GM20431 (cell line): ENCODE results near the gene PPFIA3.

Source experiments
- in situ Hi-C: fragments of 300-500 bp; cut with MseI, MboI; formaldehyde crosslinking; loops from one replicate; pipeline ENCODE4 v1.15.0; 2020; ENCODE audit warnings: low sequenced_read_pairs; ENCODE audit not compliant: unreplicated experiment

Gene PPFIA3

DNA sequence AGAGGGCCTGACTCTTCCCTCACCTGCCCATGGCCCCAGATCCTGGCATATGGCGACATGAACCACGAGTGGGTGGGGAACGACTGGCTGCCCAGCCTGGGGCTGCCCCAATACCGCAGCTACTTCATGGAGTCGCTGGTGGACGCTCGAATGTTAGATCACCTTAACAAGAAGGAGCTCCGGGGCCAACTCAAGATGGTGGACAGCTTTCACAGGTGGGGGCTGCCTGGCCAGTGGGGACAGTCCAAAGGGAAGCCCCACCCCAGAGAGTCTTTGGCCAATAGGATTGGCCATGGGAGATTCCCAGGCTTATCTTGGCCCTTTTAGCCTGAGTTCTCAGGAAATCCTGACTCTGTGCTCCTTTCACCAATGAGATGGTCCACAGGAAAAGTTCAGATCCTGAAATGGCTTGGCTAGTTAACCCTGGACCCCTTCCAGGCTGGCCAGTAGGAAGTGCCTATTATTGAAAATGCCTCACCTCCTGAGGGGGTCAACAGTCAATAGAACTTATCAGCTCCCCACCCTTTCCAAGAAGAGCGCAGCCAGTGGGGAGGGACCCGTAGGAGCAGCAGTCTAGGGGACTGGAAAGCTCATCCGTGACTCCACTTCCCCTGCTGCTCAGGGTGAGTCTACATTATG is 28.8 kb downstream of the PPFIA3 start:
- in situ Hi-C loops = no loop called here

- in situ Hi-C loops = no loop called here
These were observed 29.7 kb downstream of the PPFIA3 start for GRCh38 chr19:49148784-49149651.

DNA sequence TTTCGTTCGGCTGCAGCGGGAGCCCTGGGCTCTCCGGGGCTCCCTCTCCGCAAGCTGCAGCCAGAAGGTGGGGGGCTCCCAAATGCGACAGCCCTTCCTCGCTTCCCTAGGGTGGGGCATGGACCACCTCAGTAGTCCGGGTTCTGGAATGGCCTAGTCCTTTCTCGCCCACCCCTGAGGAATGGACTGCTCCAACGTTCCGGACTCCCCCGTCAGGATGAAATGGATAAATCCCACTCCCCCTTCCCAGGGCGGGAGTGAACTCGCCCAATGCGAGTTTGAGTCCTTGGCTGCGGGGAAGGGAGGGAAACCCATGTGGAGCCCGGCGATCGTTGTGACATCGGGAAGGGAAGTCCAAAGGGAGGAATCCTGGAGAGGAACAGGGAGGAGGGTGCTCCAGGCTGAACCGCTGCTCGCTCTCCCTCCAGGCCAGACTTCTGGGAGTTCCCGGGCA is 30.3 kb downstream of the PPFIA3 start:
- in situ Hi-C loops = no loop called here

GRCh38 chr19:49150106-49150943 is 31.0 kb downstream of the PPFIA3 start:
- in situ Hi-C loops = no loop called here

- in situ Hi-C loops = no loop called here
These were observed 31.6 kb downstream of the PPFIA3 start for GRCh38 chr19:49150944-49151243.

GRCh38 chr19:49151267-49152118 is 32.1 kb downstream of the PPFIA3 start:
- in situ Hi-C loops = no loop called here

DNA sequence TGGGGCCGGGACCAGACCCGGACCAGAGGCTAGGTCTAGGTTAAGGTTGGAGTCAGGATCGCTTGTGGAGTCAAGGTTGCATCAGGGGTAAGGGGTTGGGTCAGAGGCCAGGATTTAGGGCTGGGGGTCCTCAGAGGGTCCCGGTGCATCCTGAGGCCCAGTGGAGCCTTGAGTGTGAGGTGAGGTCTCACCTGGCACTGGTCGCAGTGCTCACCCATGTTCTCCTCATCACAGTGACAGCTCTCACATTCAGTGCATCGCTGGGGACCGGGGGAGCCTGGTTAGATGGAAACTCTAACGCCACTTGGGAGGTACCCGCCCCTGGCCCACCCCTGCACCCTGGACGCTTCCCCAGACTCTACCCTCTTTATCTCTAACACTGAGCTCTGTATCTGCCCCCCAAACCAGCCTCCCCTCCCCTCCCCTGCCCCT is 32.8 kb downstream of the PPFIA3 start:
- in situ Hi-C loops = no loop called here

DNA sequence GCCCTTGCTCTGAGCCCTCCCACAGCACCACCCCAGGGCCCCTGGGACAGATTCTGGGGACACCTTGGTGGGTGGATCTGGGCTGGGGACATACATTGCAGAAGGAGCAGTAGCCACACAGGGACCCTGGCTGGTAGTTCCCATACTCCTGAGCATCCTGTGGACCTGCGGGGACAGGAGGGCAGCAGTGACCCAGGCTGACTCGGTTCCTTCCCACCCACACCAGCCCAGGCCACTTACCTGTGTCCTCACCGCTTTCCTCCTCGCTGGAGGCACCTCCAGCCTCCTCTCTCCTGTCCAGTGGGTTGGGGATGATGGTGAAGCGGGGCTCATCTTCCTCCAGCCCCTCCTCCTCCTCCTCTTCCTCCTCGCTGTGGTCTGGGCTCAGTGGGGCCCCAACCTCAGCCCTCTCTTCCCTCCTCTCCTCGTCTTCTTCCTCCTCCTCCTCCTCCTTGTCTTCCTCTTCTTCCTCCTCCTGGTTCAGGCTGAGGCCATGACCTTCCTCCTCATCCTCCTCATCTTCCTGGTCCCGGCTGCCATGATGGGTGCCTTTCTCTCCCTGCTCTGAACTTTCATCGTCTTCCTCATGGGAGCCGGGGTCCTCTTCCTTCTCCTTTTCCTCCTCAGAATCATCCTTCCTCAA is 33.9 kb downstream of the PPFIA3 start:
- in situ Hi-C loops = no loop called here

- in situ Hi-C loops = no loop called here
These were observed 34.9 kb downstream of the PPFIA3 start for GRCh38 chr19:49154279-49154678.

- in situ Hi-C loops = no loop called here
These were observed 35.9 kb downstream of the PPFIA3 start, which contains the start of gene HRC for GRCh38 chr19:49155005-49155819. HRC (minus strand) TSS chr19:49155396; CDS start chr19:49155237, 159 bp downstream.

- in situ Hi-C loops = no loop called here
These were observed 36.5 kb downstream of the PPFIA3 start for GRCh38 chr19:49155820-49156346.

DNA sequence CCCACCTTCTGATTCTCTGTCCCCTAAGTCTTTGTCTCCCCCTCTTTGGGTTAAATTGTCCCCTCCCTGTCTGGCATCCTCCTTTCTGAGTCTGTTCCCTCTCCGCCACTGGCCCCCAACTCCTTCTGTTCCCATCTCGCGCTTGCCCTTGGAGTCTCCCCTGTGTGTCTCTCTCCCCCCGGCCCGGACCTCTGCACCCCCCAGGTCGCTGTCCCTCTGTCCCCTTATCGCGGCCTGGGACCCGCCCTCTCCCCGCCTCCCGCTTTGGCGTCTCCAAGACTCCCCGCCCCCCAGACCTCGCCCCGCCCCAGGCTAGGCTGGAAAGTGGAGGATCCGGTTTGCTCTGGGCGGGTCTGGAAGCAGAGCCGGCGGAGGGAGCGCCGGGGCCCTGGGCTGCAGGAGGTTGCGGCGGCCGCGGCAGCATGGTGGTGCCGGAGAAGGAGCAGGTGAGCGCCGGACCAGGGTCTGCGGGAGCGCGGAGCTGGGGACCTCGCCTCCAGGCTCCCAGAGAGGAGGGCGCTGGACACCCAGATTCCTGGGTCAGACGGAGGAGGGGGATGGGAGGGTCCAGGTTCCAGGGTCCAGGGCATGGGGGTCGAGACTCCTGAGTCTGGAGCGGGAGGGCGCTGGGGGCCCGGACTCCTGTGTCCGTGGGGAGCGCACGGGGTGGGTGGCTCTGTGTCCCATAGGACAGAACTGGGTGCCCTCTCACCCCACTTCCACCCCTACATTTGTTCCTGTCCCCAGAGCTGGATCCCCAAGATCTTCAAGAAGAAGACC is 38.3 kb downstream of the PPFIA3 start, which contains the start of gene TRPM4:
Gene TRPM4, plus strand, starts transcription at position 348 of the 780 bp plus-strand sequence. Its CDS starts 75 bp downstream, at position 423.
- in situ Hi-C loops = no loop called here

DNA sequence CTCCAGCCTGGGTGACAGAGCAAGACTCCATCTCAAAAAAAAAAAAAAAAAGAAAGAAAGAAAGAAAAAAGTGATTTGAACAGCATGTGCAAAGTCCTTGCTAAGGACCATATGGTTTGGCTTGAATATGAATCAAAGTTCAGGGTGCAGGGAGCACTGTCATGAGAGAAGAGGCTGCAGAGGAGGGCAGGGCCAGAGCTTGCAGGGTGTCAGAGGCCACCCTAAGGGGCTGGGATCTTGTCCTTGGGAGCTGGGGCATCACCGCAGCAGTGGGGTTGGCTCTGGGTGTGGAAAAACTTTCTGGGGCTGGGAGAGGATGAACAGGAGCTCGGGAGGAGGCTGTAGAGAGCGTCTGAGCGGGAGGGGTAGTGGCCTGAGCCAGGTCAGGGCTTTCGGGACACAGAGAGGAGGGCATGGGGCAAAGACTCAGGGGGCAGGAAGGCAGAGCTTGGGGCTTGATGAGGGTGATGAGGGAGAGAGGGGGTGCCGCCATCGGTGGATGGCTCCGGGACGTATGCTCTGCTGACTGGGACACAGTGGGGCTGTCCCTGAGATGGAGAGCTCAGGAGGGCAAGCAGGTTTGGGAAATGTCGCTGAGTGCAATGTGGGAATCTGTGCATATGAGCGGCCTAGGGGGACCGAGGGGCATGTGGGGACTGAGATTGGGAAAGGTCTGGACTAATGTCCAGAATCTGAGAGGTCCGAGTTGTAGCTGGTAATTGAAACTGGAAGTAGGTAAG is 41.3 kb downstream of the PPFIA3 start:
- in situ Hi-C loops = no loop called here

DNA sequence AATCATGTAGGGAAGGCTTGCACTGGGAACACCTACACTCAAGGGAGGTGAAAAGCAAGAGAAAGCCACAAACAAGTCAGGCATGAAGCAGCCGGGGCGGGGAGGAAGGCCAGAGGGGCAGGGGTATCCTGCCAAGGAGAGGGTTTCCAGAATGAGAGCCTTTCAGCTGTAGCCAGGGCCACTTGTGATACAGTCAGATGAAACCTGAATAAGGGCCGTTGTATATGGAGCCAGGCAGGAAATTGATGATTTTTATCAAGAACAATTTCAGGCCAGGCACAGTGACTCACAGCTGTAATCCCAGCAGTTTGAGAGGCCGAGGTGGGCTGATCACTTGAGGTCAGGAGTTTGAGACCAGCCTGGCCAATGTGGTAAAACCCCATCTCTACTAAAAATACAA is 42.6 kb downstream of the PPFIA3 start:
- in situ Hi-C loops = no loop called here

DNA sequence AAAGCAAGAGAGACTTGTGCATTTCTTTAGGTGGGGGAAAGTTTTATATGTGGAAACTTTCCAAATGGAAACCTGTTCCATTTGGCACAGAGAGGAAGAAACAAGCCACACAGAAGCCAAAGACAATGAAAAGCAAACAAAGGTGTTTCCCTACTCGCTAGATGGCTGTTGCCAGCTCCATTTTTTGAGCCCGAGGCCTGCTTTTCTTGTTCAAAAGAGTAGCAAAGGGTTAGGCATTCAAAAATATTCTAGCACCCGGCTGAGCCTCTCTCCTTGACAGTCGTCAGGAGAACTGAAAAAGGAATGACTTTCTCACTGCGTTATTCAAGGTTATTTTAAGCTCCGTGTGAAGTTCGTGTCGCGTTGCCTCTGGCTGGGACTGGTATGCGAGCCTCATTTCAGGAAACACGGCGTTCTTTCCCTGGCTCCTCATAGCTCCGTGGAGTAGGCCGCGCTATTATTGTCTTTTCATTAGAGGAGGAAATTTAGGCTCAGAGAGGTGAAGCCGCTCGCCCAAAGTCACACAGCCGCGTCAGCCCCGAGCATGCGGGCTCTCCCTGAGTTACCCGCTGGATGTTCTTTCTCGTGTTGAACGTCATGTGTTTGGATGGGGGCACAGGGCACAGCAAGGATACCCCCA is 45.9 kb downstream of the PPFIA3 start:
- in situ Hi-C loops = no loop called here

DNA sequence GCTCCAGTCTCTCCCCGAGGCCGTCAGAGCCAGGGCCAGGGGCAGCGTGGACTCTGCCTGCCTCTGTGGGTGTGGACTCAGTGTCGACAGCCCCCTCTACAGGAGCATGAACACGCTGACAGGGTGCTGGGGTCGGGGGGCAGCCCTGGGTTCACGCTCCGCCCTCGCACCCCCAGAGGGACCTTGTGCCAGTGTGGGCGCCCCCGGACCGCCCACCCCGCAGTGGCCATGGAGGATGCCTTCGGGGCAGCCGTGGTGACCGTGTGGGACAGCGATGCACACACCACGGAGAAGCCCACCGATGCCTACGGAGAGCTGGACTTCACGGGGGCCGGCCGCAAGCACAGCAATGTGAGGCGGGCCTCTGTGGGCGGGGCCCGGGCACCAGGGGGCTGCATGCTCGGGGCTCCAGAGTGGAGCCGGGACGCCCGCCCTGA is 46.5 kb downstream of the PPFIA3 start:
- in situ Hi-C loops = no loop called here
